Suprapubic skin (tissue), 3 donors: ENCODE results near the gene TAPT1.

Experiments used
- POLR2A ChIP-seq, 2 donors: fragments of 450-650 bp; IDR thresholded peaks; one replicate each; pipeline ENCODE4 v1.6.1; 2017; ENCODE audit warnings: antibody characterized with exemption in 2 of 2, mild to moderate bottlenecking in 2 of 2, moderate library complexity in 2 of 2
- TF ChIP-seq, protein P1 (sequence below), 2 donors: fragments of 200-600 bp in 1 of 2; fragments of 450-650 bp in 1 of 2; sonication (generic) in 1 of 2; IDR thresholded peaks; one replicate each; pipeline ENCODE4 v1.5.1; 2016 to 2019; ENCODE audit warnings: antibody characterized with exemption in 2 of 2, mild to moderate bottlenecking in 1 of 2, moderate library complexity in 1 of 2

DNA sequence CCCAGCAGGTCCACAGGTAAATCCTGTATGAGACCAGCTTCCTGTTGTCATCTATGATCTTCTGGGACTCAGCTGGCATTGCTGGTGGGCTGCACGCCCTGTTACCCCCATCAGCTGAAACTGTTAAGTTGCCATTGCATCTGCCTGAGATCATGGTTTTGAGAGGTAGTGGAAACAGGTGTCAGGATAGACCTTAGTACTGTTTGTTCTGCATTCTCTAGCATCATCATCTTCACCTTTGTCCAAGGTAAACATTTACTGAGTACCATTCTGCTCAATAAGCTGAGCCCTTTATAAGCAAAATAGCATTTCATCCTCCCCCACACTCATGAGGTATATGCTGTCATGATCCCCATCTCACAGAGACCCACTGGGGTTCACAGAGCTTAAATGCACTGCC is 99.6 kb downstream of the TAPT1 start:
- TF ChIP-seq, protein P1, sequence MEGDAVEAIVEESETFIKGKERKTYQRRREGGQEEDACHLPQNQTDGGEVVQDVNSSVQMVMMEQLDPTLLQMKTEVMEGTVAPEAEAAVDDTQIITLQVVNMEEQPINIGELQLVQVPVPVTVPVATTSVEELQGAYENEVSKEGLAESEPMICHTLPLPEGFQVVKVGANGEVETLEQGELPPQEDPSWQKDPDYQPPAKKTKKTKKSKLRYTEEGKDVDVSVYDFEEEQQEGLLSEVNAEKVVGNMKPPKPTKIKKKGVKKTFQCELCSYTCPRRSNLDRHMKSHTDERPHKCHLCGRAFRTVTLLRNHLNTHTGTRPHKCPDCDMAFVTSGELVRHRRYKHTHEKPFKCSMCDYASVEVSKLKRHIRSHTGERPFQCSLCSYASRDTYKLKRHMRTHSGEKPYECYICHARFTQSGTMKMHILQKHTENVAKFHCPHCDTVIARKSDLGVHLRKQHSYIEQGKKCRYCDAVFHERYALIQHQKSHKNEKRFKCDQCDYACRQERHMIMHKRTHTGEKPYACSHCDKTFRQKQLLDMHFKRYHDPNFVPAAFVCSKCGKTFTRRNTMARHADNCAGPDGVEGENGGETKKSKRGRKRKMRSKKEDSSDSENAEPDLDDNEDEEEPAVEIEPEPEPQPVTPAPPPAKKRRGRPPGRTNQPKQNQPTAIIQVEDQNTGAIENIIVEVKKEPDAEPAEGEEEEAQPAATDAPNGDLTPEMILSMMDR (IDR thresholded peaks at IDR 0.05), result no peak
- TF ChIP-seq POLR2A (IDR thresholded peaks at IDR 0.05), result no peak
